WTC11 (cell line): Measurements from ENCODE around the gene RNF39. TPM values are rescaled to one million over a fixed set of nuclear protein-coding genes. Genes with fewer than 3 reads are reported as not detected.

Experiments
- ATAC-seq: fragments of 200-7000 bp; cut with Tn5 transposase; 2 replicates; pipeline ENCODE4 v1.10.0; 2021; ENCODE audit warnings: mild to moderate bottlenecking, moderate library complexity
- CTCF ChIA-PET: fragments of 300-600 bp; sonication (Branson Sonifier 250); formaldehyde crosslinking; loops from one replicate; lab custom pipeline; 2021; ENCODE audit warnings: antibody characterized with exemption; lab: Charles Lee
- POLR2A ChIA-PET: fragments of 350-600 bp; sonication (Branson Sonifier 250); formaldehyde crosslinking; loops from one replicate; lab custom pipeline; 2021; ENCODE audit warnings: antibody characterized with exemption; lab: Charles Lee
- DNase-seq: peaks from one replicate; pipeline ENCODE4 v3.0.0; 2021; ENCODE audit warnings: low spot score
- H3K27ac Mint-ChIP-seq: 2 replicates; pipeline ENCODE4 v1.8.0; 2021; ENCODE audit warnings: mixed read lengths
- H3K27me3 Mint-ChIP-seq: 2 replicates; pipeline ENCODE4 v1.8.0; 2021; ENCODE audit warnings: low read depth, mild to moderate bottlenecking, moderate library complexity, mixed read lengths
- H3K36me3 Mint-ChIP-seq: 2 replicates; pipeline ENCODE4 v1.8.0; 2021; ENCODE audit warnings: mixed read lengths
- H3K4me1 Mint-ChIP-seq: 2 replicates; pipeline ENCODE4 v1.8.0; 2022; ENCODE audit warnings: mixed read lengths
- H3K4me3 Mint-ChIP-seq: 2 replicates; pipeline ENCODE4 v1.8.0; 2021; ENCODE audit warnings: mild to moderate bottlenecking, moderate library complexity, mixed read lengths
- H3K9me3 Mint-ChIP-seq: 2 replicates; pipeline ENCODE4 v1.8.0; 2021; ENCODE audit warnings: mixed read lengths
- FOXP1 ChIP-seq: sonication (generic); formaldehyde crosslinking; IDR thresholded peaks from 2 replicates; pipeline ENCODE4 v1.8.0; 2022; ENCODE audit warnings: missing genetic modification reagents, mild to moderate bottlenecking, moderate library complexity, borderline replicate concordance
- GTF2I ChIP-seq: fragments of 250-450 bp; sonication (Bioruptor Pico); conservative IDR thresholded peaks from 2 replicates; pipeline ENCODE4 v1.4.0; 2021; ENCODE audit warnings: mild to moderate bottlenecking
- JUN ChIP-seq: sonication (generic); formaldehyde crosslinking; IDR thresholded peaks from 2 replicates; pipeline ENCODE4 v1.8.0; 2023; ENCODE audit warnings: mild to moderate bottlenecking, missing genetic modification reagents
- MYBL2 ChIP-seq: sonication (generic); formaldehyde crosslinking; IDR thresholded peaks from 2 replicates; pipeline ENCODE4 v1.8.1; 2023; ENCODE audit warnings: mild to moderate bottlenecking, moderate library complexity, missing genetic modification reagents
- NR3C1 ChIP-seq: sonication (generic); formaldehyde crosslinking; conservative IDR thresholded peaks from 2 replicates; pipeline ENCODE4 v1.8.1; 2023; ENCODE audit warnings: low read depth, mild to moderate bottlenecking, missing genetic modification reagents
- SMAD4 ChIP-seq: sonication (generic); formaldehyde crosslinking; IDR thresholded peaks from 2 replicates; pipeline ENCODE4 v1.8.0; 2022; ENCODE audit warnings: mild to moderate bottlenecking, missing genetic modification reagents
- TCF7 ChIP-seq: sonication (generic); formaldehyde crosslinking; IDR thresholded peaks from 2 replicates; pipeline ENCODE4 v1.8.0; 2022; ENCODE audit warnings: mild to moderate bottlenecking, low read depth, missing genetic modification reagents, moderate library complexity
- TEAD1 ChIP-seq: sonication (generic); formaldehyde crosslinking; IDR thresholded peaks from 2 replicates; pipeline ENCODE4 v1.8.0; 2022; ENCODE audit warnings: mild to moderate bottlenecking, missing genetic modification reagents
- USF2 ChIP-seq: sonication (generic); formaldehyde crosslinking; IDR thresholded peaks from 2 replicates; pipeline ENCODE4 v1.8.1; 2023; ENCODE audit warnings: mild to moderate bottlenecking, missing genetic modification reagents, moderate library complexity
- ZNF396 ChIP-seq: fragments of 250-450 bp; sonication (Bioruptor Pico); IDR thresholded peaks from 2 replicates; pipeline ENCODE4 v1.8.0; 2021; ENCODE audit warnings: mild to moderate bottlenecking, moderate library complexity, borderline replicate concordance
- ZNF423 ChIP-seq: fragments of 250-450 bp; sonication (Bioruptor Pico); IDR thresholded peaks from 2 replicates; pipeline ENCODE4 v2.1.2; 2022; ENCODE audit warnings: mild to moderate bottlenecking, moderate library complexity
- ZNF425 ChIP-seq: fragments of 250-450 bp; sonication (Bioruptor Pico); conservative IDR thresholded peaks from 2 replicates; pipeline ENCODE4 v1.9.0; 2021; ENCODE audit warnings: mild to moderate bottlenecking
- total RNA-seq: library from RNA; stranded (reverse); gene quantifications from 3 replicates; pipeline ENCODE4 v1.2.3, GENCODE V29; 2021
- TF ChIP-seq, protein P1 (sequence below): fragments of 200-600 bp; IDR thresholded peaks from 2 replicates; pipeline ENCODE4 v1.8.0; 2022; ENCODE audit warnings: antibody characterized with exemption
- TF ChIP-seq, protein P2 (sequence below): sonication (generic); formaldehyde crosslinking; IDR thresholded peaks from 2 replicates; pipeline ENCODE4 v1.8.0; 2022; ENCODE audit warnings: missing genetic modification reagents
- TF ChIP-seq, protein P3 (sequence below): sonication (generic); formaldehyde crosslinking; conservative IDR thresholded peaks from 2 replicates; pipeline ENCODE4 v1.8.1; 2023; ENCODE audit warnings: mild to moderate bottlenecking, low read depth, missing genetic modification reagents, moderate library complexity
- TF ChIP-seq, protein P4 (sequence below): sonication (generic); formaldehyde crosslinking; conservative IDR thresholded peaks from 2 replicates; pipeline ENCODE4 v1.8.1; 2022; ENCODE audit warnings: mild to moderate bottlenecking, missing genetic modification reagents

RNF39 gene
- total RNA-seq, 1 experiment from 2014 or later, result 5.1 TPM

DNA sequence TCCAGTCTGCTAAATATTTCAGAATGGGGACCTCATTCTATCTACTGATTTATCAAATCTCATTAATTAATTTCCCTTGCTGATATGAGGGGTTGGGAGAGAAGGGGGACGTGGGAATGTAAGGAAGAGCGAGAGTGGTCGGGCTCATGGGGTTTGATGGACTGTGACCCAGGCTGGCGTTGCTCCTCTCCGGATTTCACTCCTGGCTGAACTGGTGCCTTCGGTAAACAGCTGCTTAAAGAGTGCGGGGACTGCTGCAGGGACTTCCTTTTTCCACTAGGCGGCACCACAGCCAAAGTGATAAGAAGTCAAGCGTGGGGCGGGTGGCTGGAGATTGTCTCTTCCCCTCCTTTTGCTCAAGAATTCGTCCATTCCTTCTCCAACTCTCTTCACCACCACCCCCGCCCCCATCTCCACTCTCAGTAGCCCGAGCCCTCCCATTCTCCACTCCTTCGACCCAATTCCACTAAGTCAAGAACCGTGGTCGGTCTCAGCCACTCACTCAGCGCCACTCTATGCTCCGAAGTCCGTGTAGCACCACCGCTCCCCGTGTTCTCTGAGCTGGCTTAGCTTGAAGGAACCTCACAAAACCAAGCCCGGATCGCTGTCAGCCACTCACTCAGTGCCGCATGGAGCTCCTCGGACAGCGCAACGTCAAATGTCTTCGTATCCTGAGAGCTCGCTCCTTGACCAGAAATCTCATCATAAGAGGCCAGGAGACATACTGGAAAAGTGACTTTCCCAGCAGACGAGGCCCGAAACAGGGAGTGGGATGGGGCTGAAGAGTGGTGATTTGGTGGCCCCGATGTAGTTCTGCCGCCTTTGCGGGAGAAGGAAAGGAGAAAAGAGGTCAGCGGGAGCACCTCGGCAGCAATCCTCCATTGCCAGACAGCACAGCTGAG, 27.7 kb upstream of the RNF39 start:
- ChIA-PET CTCF (interaction anchor here (0.6 to 6.6 kb wide), 39 partner anchors 8 to 450 kb away, joined by 3 to 389 read pairs (median 4); partner anchors contain the start of genes POLR1H, RNF39, TRIM15 and TRIM26), POLR2A (interaction anchor here (1.0 kb wide), 2 partner anchors 28 to 29 kb away, joined by 3 read pairs; no protein-coding TSS in a partner anchor)
- no peaks in the 10 kb centered on the region for H3K36me3 Mint-ChIP-seq
- H3K27me3 Mint-ChIP-seq, result peaks cover 83% of the 10 kb centered on the region
- peak; percentile 51 for ATAC-seq
- H3K27ac Mint-ChIP-seq, result no peak overlapping the region
- H3K4me1 Mint-ChIP-seq, result peaks cover 30% of the 10 kb centered on the region
- H3K9me3 Mint-ChIP-seq, result no peaks in the 10 kb centered on the region
- DNase-seq, result peak; percentile 90
- peak overlapping the region; percentile 80 for H3K4me3 Mint-ChIP-seq
- TF ChIP-seq, protein P1, sequence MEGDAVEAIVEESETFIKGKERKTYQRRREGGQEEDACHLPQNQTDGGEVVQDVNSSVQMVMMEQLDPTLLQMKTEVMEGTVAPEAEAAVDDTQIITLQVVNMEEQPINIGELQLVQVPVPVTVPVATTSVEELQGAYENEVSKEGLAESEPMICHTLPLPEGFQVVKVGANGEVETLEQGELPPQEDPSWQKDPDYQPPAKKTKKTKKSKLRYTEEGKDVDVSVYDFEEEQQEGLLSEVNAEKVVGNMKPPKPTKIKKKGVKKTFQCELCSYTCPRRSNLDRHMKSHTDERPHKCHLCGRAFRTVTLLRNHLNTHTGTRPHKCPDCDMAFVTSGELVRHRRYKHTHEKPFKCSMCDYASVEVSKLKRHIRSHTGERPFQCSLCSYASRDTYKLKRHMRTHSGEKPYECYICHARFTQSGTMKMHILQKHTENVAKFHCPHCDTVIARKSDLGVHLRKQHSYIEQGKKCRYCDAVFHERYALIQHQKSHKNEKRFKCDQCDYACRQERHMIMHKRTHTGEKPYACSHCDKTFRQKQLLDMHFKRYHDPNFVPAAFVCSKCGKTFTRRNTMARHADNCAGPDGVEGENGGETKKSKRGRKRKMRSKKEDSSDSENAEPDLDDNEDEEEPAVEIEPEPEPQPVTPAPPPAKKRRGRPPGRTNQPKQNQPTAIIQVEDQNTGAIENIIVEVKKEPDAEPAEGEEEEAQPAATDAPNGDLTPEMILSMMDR, result peak; percentile 85
- TF ChIP-seq, protein P2, sequence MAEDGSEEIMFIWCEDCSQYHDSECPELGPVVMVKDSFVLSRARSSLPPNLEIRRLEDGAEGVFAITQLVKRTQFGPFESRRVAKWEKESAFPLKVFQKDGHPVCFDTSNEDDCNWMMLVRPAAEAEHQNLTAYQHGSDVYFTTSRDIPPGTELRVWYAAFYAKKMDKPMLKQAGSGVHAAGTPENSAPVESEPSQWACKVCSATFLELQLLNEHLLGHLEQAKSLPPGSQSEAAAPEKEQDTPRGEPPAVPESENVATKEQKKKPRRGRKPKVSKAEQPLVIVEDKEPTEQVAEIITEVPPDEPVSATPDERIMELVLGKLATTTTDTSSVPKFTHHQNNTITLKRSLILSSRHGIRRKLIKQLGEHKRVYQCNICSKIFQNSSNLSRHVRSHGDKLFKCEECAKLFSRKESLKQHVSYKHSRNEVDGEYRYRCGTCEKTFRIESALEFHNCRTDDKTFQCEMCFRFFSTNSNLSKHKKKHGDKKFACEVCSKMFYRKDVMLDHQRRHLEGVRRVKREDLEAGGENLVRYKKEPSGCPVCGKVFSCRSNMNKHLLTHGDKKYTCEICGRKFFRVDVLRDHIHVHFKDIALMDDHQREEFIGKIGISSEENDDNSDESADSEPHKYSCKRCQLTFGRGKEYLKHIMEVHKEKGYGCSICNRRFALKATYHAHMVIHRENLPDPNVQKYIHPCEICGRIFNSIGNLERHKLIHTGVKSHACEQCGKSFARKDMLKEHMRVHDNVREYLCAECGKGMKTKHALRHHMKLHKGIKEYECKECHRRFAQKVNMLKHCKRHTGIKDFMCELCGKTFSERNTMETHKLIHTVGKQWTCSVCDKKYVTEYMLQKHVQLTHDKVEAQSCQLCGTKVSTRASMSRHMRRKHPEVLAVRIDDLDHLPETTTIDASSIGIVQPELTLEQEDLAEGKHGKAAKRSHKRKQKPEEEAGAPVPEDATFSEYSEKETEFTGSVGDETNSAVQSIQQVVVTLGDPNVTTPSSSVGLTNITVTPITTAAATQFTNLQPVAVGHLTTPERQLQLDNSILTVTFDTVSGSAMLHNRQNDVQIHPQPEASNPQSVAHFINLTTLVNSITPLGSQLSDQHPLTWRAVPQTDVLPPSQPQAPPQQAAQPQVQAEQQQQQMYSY (CRISPR knock-in tag), result peak; percentile 80
- no peak for TF ChIP-seq ZNF396 (CRISPR knock-in tag)

DNA sequence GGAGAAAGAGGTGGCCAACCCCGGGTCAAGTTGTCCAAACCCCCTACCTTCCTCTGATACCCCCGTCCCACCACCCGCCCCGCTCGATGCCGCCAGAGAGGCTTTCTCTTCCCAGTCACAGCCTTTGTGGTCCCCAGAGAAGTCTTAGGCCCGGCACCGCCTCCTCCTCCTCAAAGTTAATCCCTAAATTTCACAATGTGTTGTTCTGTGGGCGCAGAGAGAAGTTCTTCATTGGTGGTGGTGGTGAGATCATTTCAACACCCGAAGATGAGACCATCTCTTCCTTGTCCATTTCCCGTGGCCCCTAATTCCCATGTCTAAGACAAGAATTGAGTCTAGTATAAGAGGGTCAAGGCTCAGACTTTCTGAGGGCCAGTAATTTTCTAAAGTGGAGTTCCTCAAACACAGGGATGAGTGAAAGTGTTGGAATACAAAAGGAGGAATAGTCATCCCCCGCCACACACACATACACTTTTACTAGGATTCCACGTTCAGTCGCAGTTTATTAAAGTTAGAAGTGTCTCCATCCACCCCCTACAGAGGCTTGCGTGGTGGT, 26.9 kb upstream of the RNF39 start:
- peaks cover 83% of the 10 kb centered on the region for H3K27me3 Mint-ChIP-seq
- peak; percentile 7 for ATAC-seq
- H3K4me3 Mint-ChIP-seq, result peak overlapping the region; percentile 80
- H3K36me3 Mint-ChIP-seq, result no peaks in the 10 kb centered on the region
- H3K4me1 Mint-ChIP-seq, result peaks cover 30% of the 10 kb centered on the region
- no peaks in the 10 kb centered on the region for H3K9me3 Mint-ChIP-seq
- CTCF ChIA-PET, result interaction anchor here (0.6 to 6.6 kb wide), 39 partner anchors 8 to 364 kb away, joined by 3 to 389 read pairs (median 5); partner anchors contain the start of genes POLR1H, RNF39, TRIM15 and TRIM26
- no peak for DNase-seq
- POLR2A ChIA-PET, result interaction anchor here (1.0 to 1.2 kb wide), 4 partner anchors 28 to 110 kb away, joined by 3 to 7 read pairs (median 3); partner anchors contain the start of genes RNF39 and TRIM26
- no peak overlapping the region for H3K27ac Mint-ChIP-seq
- no peak for TF ChIP-seq NR3C1 (CRISPR knock-in tag)
- TF ChIP-seq TEAD1 (CRISPR knock-in tag), result no peak
- no peak for TF ChIP-seq JUN
- no peak for TF ChIP-seq TCF7 (CRISPR knock-in tag)
- TF ChIP-seq, protein P3, sequence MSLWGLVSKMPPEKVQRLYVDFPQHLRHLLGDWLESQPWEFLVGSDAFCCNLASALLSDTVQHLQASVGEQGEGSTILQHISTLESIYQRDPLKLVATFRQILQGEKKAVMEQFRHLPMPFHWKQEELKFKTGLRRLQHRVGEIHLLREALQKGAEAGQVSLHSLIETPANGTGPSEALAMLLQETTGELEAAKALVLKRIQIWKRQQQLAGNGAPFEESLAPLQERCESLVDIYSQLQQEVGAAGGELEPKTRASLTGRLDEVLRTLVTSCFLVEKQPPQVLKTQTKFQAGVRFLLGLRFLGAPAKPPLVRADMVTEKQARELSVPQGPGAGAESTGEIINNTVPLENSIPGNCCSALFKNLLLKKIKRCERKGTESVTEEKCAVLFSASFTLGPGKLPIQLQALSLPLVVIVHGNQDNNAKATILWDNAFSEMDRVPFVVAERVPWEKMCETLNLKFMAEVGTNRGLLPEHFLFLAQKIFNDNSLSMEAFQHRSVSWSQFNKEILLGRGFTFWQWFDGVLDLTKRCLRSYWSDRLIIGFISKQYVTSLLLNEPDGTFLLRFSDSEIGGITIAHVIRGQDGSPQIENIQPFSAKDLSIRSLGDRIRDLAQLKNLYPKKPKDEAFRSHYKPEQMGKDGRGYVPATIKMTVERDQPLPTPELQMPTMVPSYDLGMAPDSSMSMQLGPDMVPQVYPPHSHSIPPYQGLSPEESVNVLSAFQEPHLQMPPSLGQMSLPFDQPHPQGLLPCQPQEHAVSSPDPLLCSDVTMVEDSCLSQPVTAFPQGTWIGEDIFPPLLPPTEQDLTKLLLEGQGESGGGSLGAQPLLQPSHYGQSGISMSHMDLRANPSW (CRISPR knock-in tag), result no peak
- no peak for TF ChIP-seq FOXP1 (CRISPR knock-in tag)
- TF ChIP-seq ZNF423 (CRISPR knock-in tag), result no peak
- no peak for TF ChIP-seq ZNF425 (CRISPR knock-in tag)
- TF ChIP-seq, protein P1, result no peak
- TF ChIP-seq SMAD4 (CRISPR knock-in tag), result no peak
- TF ChIP-seq USF2 (CRISPR knock-in tag), result no peak
- TF ChIP-seq GTF2I (CRISPR knock-in tag), result no peak
- TF ChIP-seq, protein P4, sequence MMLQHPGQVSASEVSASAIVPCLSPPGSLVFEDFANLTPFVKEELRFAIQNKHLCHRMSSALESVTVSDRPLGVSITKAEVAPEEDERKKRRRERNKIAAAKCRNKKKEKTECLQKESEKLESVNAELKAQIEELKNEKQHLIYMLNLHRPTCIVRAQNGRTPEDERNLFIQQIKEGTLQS (CRISPR knock-in tag), result no peak
- TF ChIP-seq MYBL2 (CRISPR knock-in tag), result no peak
